Liver (tissue), 9 donors: ENCODE results near the gene CCDC191. TPM values are rescaled to one million over a fixed set of nuclear protein-coding genes. Genes with fewer than 3 reads are reported as not detected.

Experiments used
- DNase-seq: peaks from one replicate; pipeline ENCODE4 v3.0.0-alpha.2; 2017; ENCODE audit warnings: low spot score
- H3K27ac ChIP-seq, 2 donors: one replicate each; pipeline ENCODE4 v1.7.0; 2013; ENCODE audit warnings: inconsistent platforms in 2 of 2, low read length in 2 of 2, control low read depth in 1 of 2, low read depth in 1 of 2, mild to moderate bottlenecking in 1 of 2
- H3K27me3 ChIP-seq, 4 donors: one replicate each; pipeline versions ENCODE4 v1.6.1 to v1.7.0; 2013; ENCODE audit warnings: low read length in 3 of 4, inconsistent platforms in 1 of 4, mild to moderate bottlenecking in 1 of 4, moderate library complexity in 1 of 4; ENCODE audit not compliant: control insufficient read depth in 4 of 4, insufficient read depth in 4 of 4
- H3K36me3 ChIP-seq, 4 donors: one replicate each; pipeline versions ENCODE4 v1.6.1 to v1.7.0; 2013; ENCODE audit warnings: low read length in 3 of 4, mild to moderate bottlenecking in 3 of 4, low read depth in 1 of 4, moderate library complexity in 1 of 4; ENCODE audit not compliant: control insufficient read depth in 4 of 4, insufficient read depth in 3 of 4
- H3K4me1 ChIP-seq, 4 donors: one replicate each; pipeline versions ENCODE4 v1.6.1 to v1.7.0; 2013; ENCODE audit warnings: low read length in 3 of 4, mild to moderate bottlenecking in 3 of 4, moderate library complexity in 1 of 4; ENCODE audit not compliant: control insufficient read depth in 4 of 4, insufficient read depth in 4 of 4
- H3K4me3 ChIP-seq, 3 donors: one replicate each; pipeline versions ENCODE4 v1.6.1 to v1.7.0; 2013; ENCODE audit warnings: low read length in 3 of 3, control low read depth in 1 of 3, low read depth in 1 of 3, mild to moderate bottlenecking in 1 of 3
- H3K9ac ChIP-seq, 2 donors: one replicate each; pipeline ENCODE4 v1.7.0; 2013; ENCODE audit warnings: low read length in 2 of 2, mild to moderate bottlenecking in 2 of 2, moderate library complexity in 2 of 2, control low read depth in 1 of 2, low read depth in 1 of 2
- H3K9me3 ChIP-seq, 4 donors: one replicate each; pipeline versions ENCODE4 v1.6.1 to v1.7.0; 2013; ENCODE audit warnings: low read length in 3 of 4; ENCODE audit not compliant: control insufficient read depth in 4 of 4
- ATF3 ChIP-seq: IDR thresholded peaks from 2 replicates; pipeline ENCODE4 v1.6.1; 2016; ENCODE audit warnings: antibody characterized with exemption
- CTCF ChIP-seq: fragments of 150-350 bp; IDR thresholded peaks from 2 replicates; pipeline ENCODE4 v1.5.1; 2017; ENCODE audit warnings: improper control_type of control experiment, low read depth, low read length; ENCODE audit not compliant: missing input control
- EGR1 ChIP-seq, 2 donors: IDR thresholded peaks; 2 replicates each; pipeline ENCODE4 v1.6.1; 2016 to 2018; ENCODE audit warnings: antibody characterized with exemption in 2 of 2, low read depth in 2 of 2
- GABPA ChIP-seq, 2 donors: IDR thresholded peaks in 1 of 2; conservative IDR thresholded peaks in 1 of 2; 2 replicates each; pipeline ENCODE4 v1.6.1; 2016; ENCODE audit warnings: antibody characterized with exemption in 2 of 2, mild to moderate bottlenecking in 1 of 2, moderate library complexity in 1 of 2
- HNF4A ChIP-seq, 2 donors: conservative IDR thresholded peaks; 2 replicates each; pipeline ENCODE4 v1.6.1; 2016; ENCODE audit warnings: antibody characterized with exemption in 2 of 2, mild to moderate bottlenecking in 2 of 2
- HNF4G ChIP-seq: IDR thresholded peaks from 2 replicates; pipeline ENCODE4 v1.6.1; 2016; ENCODE audit warnings: antibody characterized with exemption
- JUND ChIP-seq, 2 donors: IDR thresholded peaks; 2 replicates each; pipeline ENCODE4 v1.6.1; 2016; ENCODE audit warnings: antibody characterized with exemption in 2 of 2
- NR2F2 ChIP-seq: IDR thresholded peaks from 2 replicates; pipeline ENCODE4 v1.6.1; 2016; ENCODE audit warnings: antibody characterized with exemption
- REST ChIP-seq: IDR thresholded peaks from 2 replicates; pipeline ENCODE4 v1.6.1; 2016; ENCODE audit warnings: antibody characterized with exemption, mild to moderate bottlenecking
- RXRA ChIP-seq, 2 donors: IDR thresholded peaks; 2 replicates each; pipeline ENCODE4 v1.6.1; 2017 to 2018; ENCODE audit warnings: antibody characterized with exemption in 2 of 2, mild to moderate bottlenecking in 1 of 2
- SP1 ChIP-seq: IDR thresholded peaks from 2 replicates; pipeline ENCODE4 v1.6.1; 2018; ENCODE audit warnings: antibody characterized with exemption, mild to moderate bottlenecking
- TAF1 ChIP-seq: conservative IDR thresholded peaks from 2 replicates; pipeline ENCODE4 v1.6.1; 2016; ENCODE audit warnings: antibody characterized with exemption, mild to moderate bottlenecking
- YY1 ChIP-seq: IDR thresholded peaks from 2 replicates; pipeline ENCODE4 v1.6.1; 2016; ENCODE audit warnings: antibody characterized with exemption, mild to moderate bottlenecking
- ZBTB33 ChIP-seq: IDR thresholded peaks from 2 replicates; pipeline ENCODE4 v1.6.1; 2016; ENCODE audit warnings: antibody characterized with exemption
- WGBS: extraction: QIAGEN DNeasy Blood & Tissue Kit; methylation state at CpG from one replicate; pipeline ENCODE4 v1.1.7; 2013; 5-methylcytosine and 5-hydroxymethylcytosine counted together
- polyA plus RNA-seq, 2 donors: library from polyadenylated mRNA; stranded (reverse) in 1 of 2; unstranded in 1 of 2; fragments of 200-250 nt in 1 of 2; fragments of >200 nt in 1 of 2; fragmentation: Nextera tagmentation in 1 of 2; extraction: Ambion mirVana in 1 of 2; gene quantifications; one replicate each; pipeline versions ENCODE4 v1.2.1 to v1.2.3, GENCODE V29; 2013 to 2015
- total RNA-seq, 2 donors: library from RNA; depleted of rRNA; stranded (reverse); fragments of >200 nt; gene quantifications; one replicate each; pipeline ENCODE4 v1.2.3, GENCODE V29; 2014
- donor health status: healthy.
- donor health status: healthy.
- donor health status: healthy.
- donor health status: healthy.
- donor health status: healthy.

CCDC191 gene
- total and polyA plus RNA-seq, 4 donors: 0.31 to 1.0 (median 0.80) TPM

GRCh38 chr3:113966172-113966571 is 90.2 kb downstream of the CCDC191 start:
- H3K4me3 ChIP-seq: no peak overlapping the region
- no peaks in the 10 kb centered on the region for H3K27me3 ChIP-seq
- H3K9me3 ChIP-seq: no peaks in the 10 kb centered on the region
- no peak overlapping the region for H3K27ac ChIP-seq
- peaks cover 2 to 13% (median 7%) of the 10 kb centered on the region in 4 donors for H3K4me1 ChIP-seq
- WGBS: 85% methylated on average over 2 of the region's 2 CpGs
- H3K36me3 ChIP-seq: peaks cover 0 to 4% (median 1%) of the 10 kb centered on the region in 4 donors
- TF ChIP-seq JUND (IDR thresholded peaks at IDR 0.05) (no peak), TAF1 (no peak), RXRA (IDR thresholded peaks at IDR 0.05) (no peak), SP1 (no peak), HNF4A (conservative IDR thresholded peaks at IDR 0.05) (no peak), GABPA (IDR thresholded peaks at IDR 0.05 in 1 of 2, conservative IDR thresholded peaks at IDR 0.05 in 1 of 2) (no peak), NR2F2 (no peak), CTCF (no peak), YY1 (no peak)
- DNase-seq: no peak
- no peak overlapping the region for H3K9ac ChIP-seq

GRCh38 chr3:113963879-113964278 is 92.4 kb downstream of the CCDC191 start:
- DNase-seq: no peak
- H3K9me3 ChIP-seq: no peaks in the 10 kb centered on the region
- no peak overlapping the region for H3K27ac ChIP-seq
- H3K4me3 ChIP-seq: no peak overlapping the region
- H3K36me3 ChIP-seq: peaks cover under 1 to 14% (median 6%) of the 10 kb centered on the region in 4 donors
- TF ChIP-seq JUND (IDR thresholded peaks at IDR 0.05) (no peak), SP1 (no peak), REST (no peak), EGR1 (IDR thresholded peaks at IDR 0.05; ENCODE audit: low read depth in 2 of 2) (no peak)
- 92% methylated on average over 3 of the region's 3 CpGs for WGBS
- peaks cover 0 to 5% (median 0%) of the 10 kb centered on the region in 4 donors for H3K4me1 ChIP-seq
- no peaks in the 10 kb centered on the region for H3K27me3 ChIP-seq
- H3K9ac ChIP-seq: no peak overlapping the region

GRCh38 chr3:113954091-113954685 is 102.1 kb downstream of the CCDC191 start:
- TF ChIP-seq ATF3: no peak
- no peak for TF ChIP-seq ZBTB33
- TF ChIP-seq HNF4G: no peak
- no peak for TF ChIP-seq TAF1
- TF ChIP-seq HNF4A (conservative IDR thresholded peaks at IDR 0.05): no peak
- 90% methylated on average over 8 of the region's 8 CpGs for WGBS
- Histone ChIP-seq H3K9ac (no peak overlapping the region), H3K9me3 (no peaks in the 10 kb centered on the region), H3K36me3 (peaks cover 6 to 23% (median 15%) of the 10 kb centered on the region in 4 donors), H3K4me1 (peaks cover 0 to 2% (median 0%) of the 10 kb centered on the region in 4 donors), H3K4me3 (no peak overlapping the region), H3K27ac (no peak overlapping the region), H3K27me3 (no peaks in the 10 kb centered on the region)
- no peak for DNase-seq
